Fibroblast of pulmonary artery (primary cell): ENCODE data around the gene TMEM132D.

Experiments used
- DNase-seq: peaks from one replicate; pipeline ENCODE4 v3.0.0-alpha.2; 2010; ENCODE audit warnings: low read depth
- H3K4me3 ChIP-seq: replicated peaks from 2 replicates; pipeline ENCODE4 v1.5.1; 2011; ENCODE audit warnings: low read depth, mild to moderate bottlenecking, control low read depth, low read length, moderate library complexity
- TF ChIP-seq, protein P1 (sequence below): IDR thresholded peaks from 2 replicates; pipeline ENCODE4 v1.5.1; 2011; ENCODE audit warnings: mild to moderate bottlenecking, control low read depth, low read length, inconsistent platforms; ENCODE audit errors: missing control alignments

Gene TMEM132D

DNA sequence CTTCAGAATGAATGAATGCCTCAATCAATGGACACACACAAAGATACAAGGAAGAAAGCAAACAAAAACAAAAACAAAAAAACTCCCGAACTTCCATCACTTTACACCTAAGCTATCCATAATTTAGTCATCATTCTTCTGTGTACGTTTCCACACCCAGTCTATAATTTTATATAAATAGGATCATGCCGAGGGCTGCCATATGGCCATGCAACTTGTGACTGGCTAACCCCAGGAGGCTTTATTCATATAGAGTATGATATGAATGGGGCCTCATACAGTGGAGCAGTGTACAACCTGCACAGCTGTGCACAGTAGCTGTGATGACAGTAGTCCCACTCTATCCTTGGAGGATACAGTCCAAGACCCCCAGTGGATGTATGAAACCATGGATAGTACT is 365.7 kb downstream of the TMEM132D start:
- TF ChIP-seq, protein P1, sequence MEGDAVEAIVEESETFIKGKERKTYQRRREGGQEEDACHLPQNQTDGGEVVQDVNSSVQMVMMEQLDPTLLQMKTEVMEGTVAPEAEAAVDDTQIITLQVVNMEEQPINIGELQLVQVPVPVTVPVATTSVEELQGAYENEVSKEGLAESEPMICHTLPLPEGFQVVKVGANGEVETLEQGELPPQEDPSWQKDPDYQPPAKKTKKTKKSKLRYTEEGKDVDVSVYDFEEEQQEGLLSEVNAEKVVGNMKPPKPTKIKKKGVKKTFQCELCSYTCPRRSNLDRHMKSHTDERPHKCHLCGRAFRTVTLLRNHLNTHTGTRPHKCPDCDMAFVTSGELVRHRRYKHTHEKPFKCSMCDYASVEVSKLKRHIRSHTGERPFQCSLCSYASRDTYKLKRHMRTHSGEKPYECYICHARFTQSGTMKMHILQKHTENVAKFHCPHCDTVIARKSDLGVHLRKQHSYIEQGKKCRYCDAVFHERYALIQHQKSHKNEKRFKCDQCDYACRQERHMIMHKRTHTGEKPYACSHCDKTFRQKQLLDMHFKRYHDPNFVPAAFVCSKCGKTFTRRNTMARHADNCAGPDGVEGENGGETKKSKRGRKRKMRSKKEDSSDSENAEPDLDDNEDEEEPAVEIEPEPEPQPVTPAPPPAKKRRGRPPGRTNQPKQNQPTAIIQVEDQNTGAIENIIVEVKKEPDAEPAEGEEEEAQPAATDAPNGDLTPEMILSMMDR = no peak
- H3K4me3 ChIP-seq = no peak overlapping the region
- no peak for DNase-seq

DNA sequence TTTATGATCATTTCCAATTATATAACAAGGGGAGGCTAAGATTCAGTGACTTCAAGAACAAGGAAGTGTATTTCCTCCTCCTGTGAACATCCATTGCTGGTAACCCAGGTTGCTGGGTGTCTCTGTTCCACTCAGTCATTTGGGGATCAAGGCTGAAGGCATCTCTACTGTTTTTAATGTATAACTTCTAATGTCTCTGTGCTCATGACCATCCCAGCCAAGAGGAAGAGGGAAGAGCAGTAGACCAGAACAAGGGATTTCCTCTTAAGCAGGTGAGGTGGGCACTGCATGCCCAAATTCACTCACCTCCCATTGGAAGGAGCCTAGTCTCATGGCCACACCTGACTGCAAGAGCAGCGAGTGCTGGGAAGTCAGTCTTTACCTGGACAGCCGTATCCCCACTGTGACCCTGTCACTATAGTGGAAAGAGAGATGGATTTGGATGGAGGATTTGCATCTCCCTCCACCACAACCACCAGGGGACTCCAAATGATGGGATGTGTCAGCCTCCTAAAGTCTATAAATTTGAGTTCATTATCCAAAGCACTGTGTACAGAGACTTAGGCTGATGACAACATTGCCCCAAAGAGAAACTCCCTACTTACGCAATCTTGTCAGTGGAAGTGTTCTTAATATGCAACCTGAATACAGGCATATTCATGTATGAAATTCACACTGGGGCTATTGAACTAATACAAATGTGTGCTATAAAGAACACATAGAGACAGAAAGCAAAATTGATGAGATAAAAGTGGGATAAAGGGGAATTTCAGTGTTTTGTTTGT is 368.7 kb downstream of the TMEM132D start:
- TF ChIP-seq, protein P1 = no peak
- no peak overlapping the region for H3K4me3 ChIP-seq
- no peak for DNase-seq

DNA sequence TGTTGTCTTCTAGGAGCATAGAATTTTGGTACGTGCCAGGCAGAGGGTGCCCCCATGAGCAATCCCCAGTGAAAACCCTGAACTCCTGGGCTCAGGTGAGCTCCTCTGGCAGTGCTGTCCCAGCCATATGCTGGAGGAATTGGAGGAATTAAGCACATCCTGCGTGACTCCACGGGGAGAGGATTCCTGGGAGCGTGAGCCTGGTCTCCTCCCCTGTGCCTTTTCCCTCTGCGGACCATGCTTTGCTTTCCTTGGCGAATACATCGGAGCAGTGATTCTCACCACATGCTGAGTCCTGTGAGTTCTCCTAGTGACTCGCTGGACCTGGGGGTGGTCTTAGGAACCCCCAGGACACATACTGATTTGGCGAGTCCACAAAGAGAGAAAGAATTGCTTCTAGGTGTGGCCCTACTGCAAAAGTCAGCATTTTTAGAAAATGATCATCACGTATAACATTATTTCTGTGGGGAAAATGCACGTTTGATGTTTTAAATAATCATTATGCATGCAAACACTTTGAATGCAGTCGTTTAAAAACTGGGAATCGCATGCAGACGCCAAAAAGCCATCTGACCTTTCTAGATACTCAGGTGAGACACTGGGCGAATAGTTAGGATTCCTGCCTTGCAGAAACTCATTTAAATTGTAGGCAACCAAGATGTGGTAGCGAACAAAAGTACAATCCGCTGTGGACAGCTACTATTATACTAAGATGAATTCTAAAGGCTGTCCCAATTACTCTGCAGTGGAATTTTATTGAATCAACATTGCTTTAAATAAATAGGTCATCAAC is 370.9 kb downstream of the TMEM132D start:
- no peak overlapping the region for H3K4me3 ChIP-seq
- TF ChIP-seq, protein P1 = no peak
- DNase-seq = no peak

DNA sequence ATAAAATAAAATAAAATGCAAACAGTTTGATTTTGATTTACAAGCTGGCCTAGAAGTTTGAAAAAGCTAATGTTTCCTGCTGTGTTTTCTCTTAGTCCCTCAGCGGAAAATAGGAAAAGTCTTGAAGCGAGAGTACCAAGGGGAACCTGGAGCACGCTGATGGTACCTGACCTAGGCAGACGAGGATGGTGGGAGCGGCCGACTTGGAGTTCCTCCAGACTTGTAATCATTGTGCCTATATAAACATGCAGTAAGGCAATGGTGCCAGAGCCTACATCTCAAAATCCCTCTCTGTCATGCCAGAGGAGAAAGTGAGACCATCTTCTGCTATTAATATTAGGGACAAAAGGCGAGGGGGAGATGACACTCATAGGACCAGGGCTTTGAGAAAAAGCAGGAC is 371.7 kb downstream of the TMEM132D start:
- H3K4me3 ChIP-seq = no peak overlapping the region
- DNase-seq = no peak
- TF ChIP-seq, protein P1 = no peak

DNA sequence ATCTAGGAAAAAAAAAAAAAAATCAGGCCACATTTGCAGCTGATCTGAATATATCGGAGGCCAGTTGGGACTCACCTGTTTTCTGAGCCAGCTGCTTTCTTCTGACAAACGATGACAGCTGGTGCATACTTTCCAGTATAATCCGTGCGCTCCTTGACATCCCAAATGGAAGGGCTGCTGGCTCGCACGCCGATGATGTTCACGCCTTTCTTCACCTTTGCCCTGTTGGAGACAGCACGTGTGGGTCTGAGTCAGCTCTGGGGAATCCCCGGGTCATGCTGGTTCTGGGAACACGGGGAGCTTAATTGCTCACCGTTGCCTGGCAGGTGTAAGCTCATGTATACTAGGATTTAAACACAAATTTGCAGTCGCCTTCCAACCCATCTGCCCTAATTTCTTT is 372.8 kb downstream of the TMEM132D start:
- TF ChIP-seq, protein P1 = no peak
- DNase-seq = no peak
- H3K4me3 ChIP-seq = no peak overlapping the region

DNA sequence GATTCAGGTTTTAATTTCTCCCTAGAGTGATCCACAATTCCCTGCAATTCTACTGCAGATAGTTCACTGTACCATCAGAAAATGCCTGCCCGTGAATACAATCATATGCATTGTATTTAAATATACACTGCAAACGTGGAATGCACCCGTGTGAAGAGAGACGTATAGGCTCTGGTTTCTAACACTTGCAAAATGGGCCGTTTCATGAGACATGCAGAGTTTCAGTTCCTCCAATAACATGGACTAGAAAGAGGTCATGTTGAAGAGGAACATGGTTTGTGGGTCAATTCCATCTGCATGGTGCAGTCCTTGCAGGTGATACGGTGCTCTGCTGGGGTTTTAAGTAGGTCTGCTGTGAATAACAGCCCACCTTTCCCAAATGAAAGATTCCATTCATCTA is 373.3 kb downstream of the TMEM132D start:
- TF ChIP-seq, protein P1 = no peak
- no peak overlapping the region for H3K4me3 ChIP-seq
- no peak for DNase-seq
